ENCODE results near the gene ITGA8. TPM values are rescaled to one million over a fixed set of nuclear protein-coding genes. Genes with fewer than 3 reads are reported as not detected.

Gene ITGA8
- total and polyA plus RNA-seq, 2 of the 13 experiments (the other 11 are each of a cell fraction or from before 2014, with no cell fraction given) = not detected

GRCh38 chr10:15588151-15588550 lies 131.6 kb downstream of the ITGA8 start:
- ChIA-PET POLR2A (no interaction called here), CTCF (ENCODE audit: low intra/inter-chr PET ratio, low total read pairs) (no interaction called here)
- Histone ChIP-seq H3K4me1 (ENCODE audit: insufficient read depth, low read length) (no peaks in the 10 kb centered on the region), H3K27ac (ENCODE audit: extremely low read length, insufficient read depth, low read length) (no peak overlapping the region), H3K4me3 (replicated peaks in 1 of 3; ENCODE audit: insufficient read depth in 1 of 3, low read depth in 2 of 3, low read length in 3 of 3) (no peak overlapping the region), H3K4me2 (ENCODE audit: low read depth, low read length) (no peak overlapping the region), H2AFZ (ENCODE audit: low read length) (no peak overlapping the region), H3K79me2 (ENCODE audit: insufficient read depth, low read length) (no peaks in the 10 kb centered on the region), H4K20me1 (ENCODE audit: insufficient read depth, low read length) (no peaks in the 10 kb centered on the region), H3K9me3 (ENCODE audit: low read length) (no peaks in the 10 kb centered on the region), H3K9ac (ENCODE audit: insufficient read depth, low read depth, low read length) (no peak overlapping the region), H3K27me3 (ENCODE audit: control insufficient read depth in 1 of 2, insufficient read depth in 2 of 2, low read length in 2 of 2) (no peaks in the 10 kb centered on the region), H3K36me3 (replicated peaks in 1 of 2; ENCODE audit: control insufficient read depth in 1 of 2, insufficient read depth in 2 of 2, low read length in 2 of 2) (no peaks in the 10 kb centered on the region)
- BruUV-seq (replicated peaks) = no TSS peak
- ATAC-seq = no peak
- 13% methylated on average over 5 of the region's 5 CpGs for WGBS (ENCODE audit: low lambda C conversion rate)
- in situ Hi-C loops (cut with HindIII; ENCODE audit: extremely low pct_ligation_motif_present, low pct_unique_long_range_greater_than_20kb) (no loop called here), intact Hi-C loops (cut with micrococcal nuclease; ENCODE audit: unreplicated experiment) (loop anchor here (5.0 kb wide), 1 partner anchor 139 kb away; no protein-coding TSS in a partner anchor)
- no peak for DNase-seq (ENCODE audit: low spot score)
- FAIRE-seq = no peak
- no peak for TF ChIP-seq SOX5 (CRISPR knock-in tag; IDR thresholded peaks at IDR 0.05; ENCODE audit: borderline replicate concordance)
- no peak for TF ChIP-seq FLYWCH1 (CRISPR knock-in tag; IDR thresholded peaks at IDR 0.05)
- TF ChIP-seq ZNF264 (CRISPR knock-in tag; IDR thresholded peaks at IDR 0.05) = no peak

- intact Hi-C loops (cut with micrococcal nuclease; ENCODE audit: unreplicated experiment) = loop anchor here (5.0 kb wide), 1 partner anchor 140 kb away; no protein-coding TSS in a partner anchor
- in situ Hi-C loops (cut with HindIII; ENCODE audit: extremely low pct_ligation_motif_present, low pct_unique_long_range_greater_than_20kb) = no loop called here
Observed at GRCh38 chr10:15587271-15587670, 132.5 kb downstream of the ITGA8 start.

More at GRCh38 chr10:15587271-15587670, 132.5 kb downstream of the ITGA8 start:
- Histone ChIP-seq H3K4me3 (replicated peaks in 1 of 3; ENCODE audit: insufficient read depth in 1 of 3, low read depth in 2 of 3, low read length in 3 of 3) (no peak overlapping the region), H4K20me1 (ENCODE audit: insufficient read depth, low read length) (no peaks in the 10 kb centered on the region), H2AFZ (ENCODE audit: low read length) (no peak overlapping the region), H3K79me2 (ENCODE audit: insufficient read depth, low read length) (no peaks in the 10 kb centered on the region), H3K4me2 (ENCODE audit: low read depth, low read length) (no peak overlapping the region), H3K27ac (ENCODE audit: extremely low read length, insufficient read depth, low read length) (no peak overlapping the region), H3K4me1 (ENCODE audit: insufficient read depth, low read length) (no peaks in the 10 kb centered on the region), H3K36me3 (replicated peaks in 1 of 2; ENCODE audit: control insufficient read depth in 1 of 2, insufficient read depth in 2 of 2, low read length in 2 of 2) (no peaks in the 10 kb centered on the region), H3K9ac (ENCODE audit: insufficient read depth, low read depth, low read length) (no peak overlapping the region), H3K27me3 (ENCODE audit: control insufficient read depth in 1 of 2, insufficient read depth in 2 of 2, low read length in 2 of 2) (no peaks in the 10 kb centered on the region), H3K9me3 (ENCODE audit: low read length) (no peaks in the 10 kb centered on the region)
- POLR2A ChIA-PET = no interaction called here
- no peak for ATAC-seq
- BruUV-seq (replicated peaks) = no TSS peak
- CTCF ChIA-PET (ENCODE audit: low intra/inter-chr PET ratio, low total read pairs) = no interaction called here
- WGBS (ENCODE audit: low lambda C conversion rate) = 14% methylated on average over 3 of the region's 3 CpGs
- DNase-seq (ENCODE audit: low spot score) = no peak
- TF ChIP-seq HOXA9 (CRISPR knock-in tag; IDR thresholded peaks at IDR 0.05; ENCODE audit: borderline replicate concordance) (no peak), SNRNP70 (IDR thresholded peaks at IDR 0.05; ENCODE audit: low read depth, low read length) (no peak), ZNF205 (CRISPR knock-in tag; IDR thresholded peaks at IDR 0.05) (no peak), ZNF484 (CRISPR knock-in tag; IDR thresholded peaks at IDR 0.05; ENCODE audit: borderline replicate concordance, low read depth) (no peak), IKZF1 (IDR thresholded peaks at IDR 0.05) (no peak), ZNF354B (CRISPR knock-in tag; IDR thresholded peaks at IDR 0.05) (no peak), PITX1 (CRISPR knock-in tag; IDR thresholded peaks at IDR 0.05) (no peak)
- no peak for FAIRE-seq

Data from HepG2 (cell line).